Measurements from ENCODE around the gene ALDH4A1.

- TF ChIP-seq CTCF (conservative IDR thresholded peaks at IDR 0.05; ENCODE audit: low read depth in 2 of 2) (no peak), POLR2AphosphoS5 (IDR thresholded peaks at IDR 0.05; ENCODE audit: low read depth) (no peak), EZH2 (IDR thresholded peaks at IDR 0.05; ENCODE audit: low read depth, unreplicated experiment) (no peak), REST (IDR thresholded peaks at IDR 0.05; ENCODE audit: unreplicated experiment) (no peak), EZH2phosphoT487 (IDR thresholded peaks at IDR 0.05; ENCODE audit: unreplicated experiment) (no peak), ZNF331 (CRISPR knock-in tag; IDR thresholded peaks at IDR 0.05; ENCODE audit: low read depth) (no peak), JUNB (IDR thresholded peaks at IDR 0.05; ENCODE audit: unreplicated experiment) (no peak), CREB1 (CRISPR knock-in tag; IDR thresholded peaks at IDR 0.05; ENCODE audit: low read depth) (no peak), ZNF462 (CRISPR knock-in tag; IDR thresholded peaks at IDR 0.05) (no peak), STAT1 (IDR thresholded peaks at IDR 0.05; ENCODE audit: unreplicated experiment) (no peak), ETS1 (IDR thresholded peaks at IDR 0.05) (no peak)
Observed at GRCh38 chr1:18938707-18939070, 36.3 kb upstream of the ALDH4A1 start.
